Measurements from ENCODE around the gene RASAL2.

- no peak for TF ChIP-seq POLR2AphosphoS5 (IDR thresholded peaks at IDR 0.05; ENCODE audit: low read depth, low read length)
- no peak for TF ChIP-seq POLR2A (IDR thresholded peaks at IDR 0.05; ENCODE audit: low read depth, low read length)
- TF ChIP-seq TAF1 (IDR thresholded peaks at IDR 0.05; ENCODE audit: low read depth, low read length) = no peak
- TF ChIP-seq PAX5 (IDR thresholded peaks at IDR 0.05; ENCODE audit: insufficient read depth, low read length, severe bottlenecking) = no peak
- TF ChIP-seq SPI1 (IDR thresholded peaks at IDR 0.05; ENCODE audit: low read depth, low read length) = no peak
- TF ChIP-seq POU2F2 (IDR thresholded peaks at IDR 0.05; ENCODE audit: low read depth, low read length) = no peak
Observed at GRCh38 chr1:178101654-178102053, 7.8 kb downstream of the RASAL2 start.

Data from GM12891 (cell line).